GM21737 (cell line): ENCODE data around the gene DPYD.

Experiments used
- ATAC-seq: cut with Tn5 transposase; IDR thresholded peaks from one replicate; pipeline ENCODE4 v1.9.1; 2021; ENCODE audit warnings: mild to moderate bottlenecking, moderate library complexity; ENCODE audit not compliant: unreplicated experiment

DPYD gene

DNA sequence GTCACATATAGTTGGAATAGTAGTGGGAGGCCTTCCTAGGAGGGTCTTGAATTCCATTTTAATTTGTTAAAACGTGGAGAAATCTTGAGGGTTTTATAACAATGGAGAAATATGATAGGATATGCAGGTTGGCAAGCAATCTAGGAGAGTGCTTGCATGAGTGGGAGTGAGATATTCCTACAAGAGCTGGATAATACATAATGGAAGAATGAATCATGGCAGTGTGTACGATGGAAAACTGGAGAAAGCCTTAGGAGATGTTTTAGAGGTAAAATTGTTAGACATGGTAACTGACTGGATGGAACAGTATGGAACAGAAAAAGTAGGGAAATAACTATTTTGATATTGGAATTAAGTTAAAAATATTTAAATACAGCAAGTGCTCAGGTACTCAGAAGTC, 846.9 kb downstream of the DPYD start:
- no peak for ATAC-seq

DNA sequence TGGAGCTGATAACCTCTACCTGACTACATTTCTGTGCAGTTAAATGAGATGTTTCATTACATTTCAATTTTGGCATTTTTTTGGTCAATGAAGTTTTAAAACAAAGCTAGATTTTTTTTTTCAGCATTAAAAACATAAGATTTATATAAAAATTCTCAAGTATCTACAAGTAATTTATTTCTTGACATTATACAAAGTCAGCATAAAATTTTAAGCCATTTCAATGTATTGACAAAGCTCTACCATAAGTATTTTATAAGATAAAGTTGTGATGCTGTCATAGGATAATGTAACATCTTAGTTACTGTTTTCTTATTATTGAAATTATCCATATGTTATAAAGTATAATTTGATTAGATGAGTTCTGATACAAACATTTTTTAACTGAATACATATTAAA, 847.7 kb downstream of the DPYD start:
- no peak for ATAC-seq

DNA sequence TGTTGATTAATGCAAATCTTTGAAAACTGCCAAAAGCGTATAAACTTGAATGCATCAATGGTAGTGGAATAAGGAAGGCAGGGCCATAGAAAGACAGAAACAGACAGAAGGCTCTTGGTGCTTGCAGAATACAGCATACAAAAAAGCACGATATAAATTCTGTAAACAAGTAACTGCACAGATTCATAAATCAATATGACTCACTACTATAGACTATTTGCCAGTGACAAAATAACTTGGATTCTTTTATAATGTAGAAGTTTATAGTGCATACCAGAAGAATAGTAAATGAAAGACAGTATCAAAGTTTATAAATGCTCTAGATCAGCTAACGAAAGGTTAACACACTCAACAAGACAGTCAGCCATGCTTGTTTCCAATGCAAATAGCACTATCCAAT, 849.7 kb downstream of the DPYD start:
- no peak for ATAC-seq

DNA sequence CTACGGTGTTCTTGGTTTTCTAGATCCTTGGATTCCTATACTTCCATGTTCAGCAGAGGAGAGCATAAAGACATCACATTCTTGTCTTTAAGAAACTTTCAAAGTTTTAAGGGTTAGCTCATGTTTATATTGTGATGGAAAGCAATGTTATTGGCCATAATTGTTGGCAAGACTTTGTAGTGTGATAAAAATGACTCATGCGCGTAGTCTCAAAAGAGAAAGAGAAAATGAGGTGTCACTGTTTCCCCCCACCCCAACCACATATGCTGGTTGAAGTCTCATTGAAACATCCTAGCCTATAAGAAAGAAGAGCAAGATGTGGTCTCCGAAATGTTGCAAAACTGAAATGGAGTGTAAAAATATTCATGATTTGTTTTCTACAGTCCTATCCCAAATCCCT, 850.5 kb downstream of the DPYD start:
- ATAC-seq = no peak

DNA sequence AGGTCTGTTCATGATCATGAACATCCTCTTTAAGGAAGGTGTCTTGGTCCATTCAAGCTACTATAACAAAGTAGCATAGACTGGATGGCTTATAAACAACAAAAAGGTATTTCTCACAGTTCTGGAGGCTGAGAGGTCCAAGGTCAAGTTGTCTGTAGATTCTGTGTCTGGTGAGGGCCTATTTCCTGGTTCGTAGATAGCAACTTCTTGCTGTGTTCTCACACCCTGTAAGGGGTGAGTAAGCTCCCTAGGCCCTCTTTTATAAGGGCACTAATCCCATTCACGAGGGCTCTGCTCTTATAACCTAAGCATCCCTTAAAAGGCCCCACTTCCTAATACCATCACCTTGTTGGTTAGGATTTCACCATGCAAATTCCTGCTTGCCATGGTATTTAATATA, 851.5 kb downstream of the DPYD start:
- ATAC-seq = no peak

DNA sequence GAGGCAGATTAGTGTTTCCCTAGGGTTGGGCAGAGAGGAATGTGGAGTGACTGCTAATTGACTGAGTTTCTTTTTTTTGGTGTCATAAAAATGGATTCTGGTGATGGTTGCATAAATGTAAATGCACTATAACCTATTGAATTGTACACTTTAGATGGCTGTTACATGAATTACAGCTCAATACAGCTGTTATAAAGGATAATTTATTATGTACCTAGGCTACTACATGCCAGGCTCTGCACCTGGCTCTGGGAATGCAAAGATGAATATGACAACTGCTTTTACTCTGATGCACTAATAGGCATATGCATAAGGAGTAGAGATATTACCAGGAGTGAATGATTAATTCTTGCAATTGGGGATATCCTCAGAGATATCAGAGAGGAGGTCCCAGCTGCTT, 854.0 kb downstream of the DPYD start:
- ATAC-seq = no peak

DNA sequence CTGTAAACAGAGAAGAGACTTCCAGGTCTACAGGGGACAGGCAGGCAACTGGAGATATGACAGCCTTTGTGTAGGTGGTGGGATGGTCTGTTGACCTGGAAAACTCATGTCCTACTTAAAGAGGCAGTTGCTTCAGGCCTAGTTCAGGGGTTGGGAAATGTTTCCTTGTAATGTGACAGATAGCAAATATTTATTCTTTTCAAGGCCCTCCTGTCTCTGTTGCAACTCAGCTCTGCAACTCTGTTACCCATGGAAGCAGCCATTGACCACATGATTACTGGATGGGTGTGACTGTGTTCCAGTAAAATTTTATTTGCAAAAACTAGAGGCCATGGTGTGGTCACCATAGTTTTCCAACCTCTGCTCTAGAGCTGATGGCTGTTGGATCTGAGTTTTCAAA, 857.3 kb downstream of the DPYD start:
- no peak for ATAC-seq

DNA sequence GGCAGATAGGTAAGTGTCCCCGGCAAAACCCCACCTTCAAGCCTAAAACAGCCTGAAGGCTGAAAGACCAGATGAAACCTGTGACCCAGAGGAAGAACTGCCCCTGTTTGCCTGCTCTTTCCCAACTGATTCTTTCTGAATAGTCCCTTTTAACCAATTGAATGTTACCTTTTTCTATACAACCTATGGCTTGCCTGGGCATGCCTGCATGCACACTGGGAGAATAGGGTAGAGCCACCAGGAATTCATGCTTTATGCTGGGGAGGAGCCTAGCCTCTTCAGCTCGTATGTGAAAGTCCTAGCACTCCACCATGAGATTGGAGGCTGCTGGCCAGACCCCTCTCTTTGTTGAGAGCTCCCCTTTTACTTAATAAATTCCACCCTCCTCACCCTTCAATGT, 859.2 kb downstream of the DPYD start:
- no peak for ATAC-seq

DNA sequence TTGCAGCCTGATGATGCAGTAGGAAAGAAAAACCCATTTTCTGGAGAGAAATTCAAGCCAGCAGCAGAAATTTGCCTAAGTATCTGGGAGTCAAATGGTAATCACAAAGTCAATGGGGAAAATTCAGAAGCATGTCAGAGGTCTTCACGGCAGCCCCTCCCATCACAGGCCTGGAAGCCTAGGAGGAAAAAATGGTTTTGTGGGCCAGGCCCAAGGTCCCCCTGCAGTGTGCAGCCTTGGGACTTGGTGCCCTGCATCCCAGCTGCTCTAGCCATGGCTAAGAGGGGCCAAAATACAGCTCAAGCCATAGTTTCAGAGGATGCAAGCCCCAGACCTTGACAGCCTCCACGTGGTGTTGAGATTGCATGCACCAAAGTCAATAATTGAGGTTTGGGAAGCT, 864.4 kb downstream of the DPYD start:
- no peak for ATAC-seq

DNA sequence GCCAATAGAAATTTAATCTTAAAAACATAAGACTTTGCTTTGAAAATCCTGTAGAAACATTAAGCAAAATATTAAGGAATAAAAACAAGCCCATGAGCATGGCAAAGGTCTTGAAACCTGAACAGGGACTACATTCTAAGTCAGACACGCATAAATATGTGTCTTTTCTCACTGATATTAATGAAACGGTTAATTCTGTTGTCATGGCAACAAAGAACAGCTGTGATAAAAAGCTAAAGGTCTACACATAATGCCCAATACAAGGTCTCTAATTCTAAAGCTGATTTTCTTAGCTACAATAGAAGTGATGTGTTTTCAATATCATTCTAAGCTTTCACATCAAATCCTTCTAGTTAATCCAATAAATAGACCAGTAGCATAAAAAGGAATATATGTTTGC, 867.6 kb downstream of the DPYD start:
- no peak for ATAC-seq

DNA sequence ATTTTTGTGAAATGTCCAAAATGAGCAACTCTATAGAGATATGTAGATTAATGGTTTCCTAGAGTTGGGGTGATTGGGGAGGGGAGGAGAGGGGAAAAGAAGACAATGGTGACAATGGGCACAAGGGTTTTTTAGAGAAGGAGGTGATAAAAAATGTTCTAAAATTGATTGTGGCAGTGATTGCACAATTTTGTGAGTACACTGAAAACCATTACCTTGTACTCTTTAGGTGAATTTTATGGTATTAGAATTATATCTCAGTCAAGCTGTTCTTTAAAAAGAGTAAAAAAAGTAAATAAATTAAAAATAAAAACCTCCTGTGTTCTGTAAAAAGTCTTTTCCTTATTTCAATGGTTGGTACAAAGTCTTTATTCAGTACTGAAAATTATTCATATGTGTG, 869.0 kb downstream of the DPYD start:
- no peak for ATAC-seq

DNA sequence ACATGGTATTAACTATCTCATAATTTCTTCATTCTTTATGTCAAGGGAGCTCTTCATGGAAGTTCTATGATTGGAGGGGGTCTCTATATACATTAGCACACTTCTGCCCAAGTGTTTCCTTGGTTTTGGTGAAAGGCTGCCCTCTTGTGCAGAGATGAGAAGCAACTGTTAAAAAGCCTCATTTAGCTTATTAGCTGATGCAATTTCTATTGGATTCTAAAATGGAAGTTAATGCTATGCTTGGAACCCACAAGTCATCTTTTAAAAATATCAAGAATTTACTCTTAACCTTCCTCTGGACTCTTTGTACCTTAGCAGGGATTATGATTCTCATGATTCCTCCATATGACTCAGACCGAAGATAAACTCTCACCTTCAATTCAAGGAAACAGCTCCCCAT, 870.3 kb downstream of the DPYD start:
- ATAC-seq = no peak

DNA sequence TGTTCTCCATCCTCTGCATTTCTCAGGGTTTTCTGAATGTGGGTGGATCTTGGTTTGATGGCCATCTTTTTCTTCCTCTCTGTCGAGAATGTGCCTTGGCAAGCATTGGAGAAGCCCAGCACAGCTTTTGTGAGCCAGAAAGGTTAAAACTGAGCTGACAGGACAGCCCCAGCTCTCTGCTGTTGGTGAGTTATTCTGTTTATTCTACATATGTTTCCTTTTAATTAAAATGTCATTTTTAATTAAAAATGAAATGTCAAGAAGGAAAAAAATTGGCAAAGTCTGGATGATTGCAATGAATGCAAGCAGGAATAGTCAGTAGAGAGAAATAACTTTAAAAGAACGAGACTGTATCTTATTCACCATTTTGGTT, 873.4 kb downstream of the DPYD start:
- ATAC-seq = no peak

DNA sequence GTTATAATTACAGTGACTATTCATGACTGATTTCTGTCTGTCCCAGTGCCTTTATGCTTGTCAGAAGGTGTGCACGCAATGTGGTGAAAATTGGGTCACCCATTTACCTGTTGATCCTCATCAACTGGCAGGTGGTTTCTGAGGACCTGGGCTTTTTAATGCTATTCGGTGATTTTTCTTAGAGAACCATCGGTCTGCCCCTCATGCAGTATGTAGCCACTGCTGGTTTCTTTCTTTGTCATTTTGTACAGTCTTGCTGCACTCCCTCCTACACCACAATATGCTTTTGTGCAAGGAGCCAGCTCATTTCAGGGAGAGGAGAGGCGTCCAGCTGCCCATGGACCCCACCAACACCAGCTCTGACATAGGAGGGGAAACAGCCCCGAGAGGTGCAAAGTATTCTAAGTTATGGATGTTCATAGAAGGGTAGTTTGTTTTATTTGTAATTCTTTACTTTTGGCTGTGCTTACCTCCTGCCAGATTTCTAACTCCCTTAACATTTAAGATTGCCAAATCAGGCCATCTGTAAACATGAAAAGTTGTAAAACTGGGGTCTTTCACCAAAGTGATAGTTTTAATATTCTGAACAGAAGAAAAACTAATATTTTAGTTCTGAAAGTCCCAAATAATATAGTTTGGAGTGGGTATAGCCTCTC, 873.9 kb downstream of the DPYD start:
- no peak for ATAC-seq

DNA sequence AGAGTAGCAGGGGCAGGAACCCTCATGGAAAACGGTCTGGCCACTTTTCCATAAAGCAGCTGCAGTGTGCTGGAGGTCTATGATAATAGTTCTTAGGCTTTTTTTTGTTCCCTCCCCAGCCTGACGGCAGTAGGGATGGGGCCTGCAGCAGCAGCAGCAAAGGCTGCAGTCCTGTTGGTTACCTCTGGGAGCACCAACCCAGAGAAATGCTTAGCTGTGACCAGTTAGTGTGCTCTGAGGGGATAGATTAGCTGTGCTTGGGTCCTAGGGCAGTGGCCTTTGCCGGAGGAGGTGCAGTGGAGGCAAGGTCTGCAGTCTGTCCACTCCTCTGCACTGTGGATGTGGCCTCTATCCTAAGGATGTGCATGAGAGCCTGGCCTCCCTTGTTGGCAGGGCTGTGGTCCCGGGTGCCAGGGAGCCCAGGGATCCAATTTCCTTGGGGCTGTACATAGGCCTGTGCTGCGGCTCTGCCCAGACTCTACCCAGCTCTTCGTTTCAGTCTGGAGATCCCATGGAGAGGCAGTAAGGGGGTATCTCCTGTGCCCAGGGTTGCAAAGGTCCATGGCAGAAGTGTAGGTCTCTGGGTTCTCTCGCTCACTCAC, 876.6 kb downstream of the DPYD start:
- ATAC-seq = no peak

DNA sequence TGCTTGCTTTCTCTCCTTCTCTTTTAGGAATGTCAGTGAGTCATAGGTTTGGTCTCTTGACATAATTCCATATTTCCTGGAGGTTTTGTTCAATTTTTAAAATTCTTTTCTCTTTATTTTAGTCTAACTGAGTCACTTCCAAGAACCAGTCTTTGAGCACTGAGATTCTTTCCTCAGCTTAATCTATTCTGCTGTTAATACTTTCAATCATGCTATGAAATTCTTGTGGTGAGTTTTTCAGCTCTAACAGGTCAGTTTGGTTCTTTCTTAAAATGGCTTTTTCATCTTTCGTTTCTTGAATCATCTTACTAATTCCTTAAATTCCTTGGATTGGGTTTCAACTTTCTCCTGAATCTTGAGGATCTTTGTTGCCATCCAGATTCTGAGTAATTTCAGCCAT, 878.3 kb downstream of the DPYD start:
- no peak for ATAC-seq

DNA sequence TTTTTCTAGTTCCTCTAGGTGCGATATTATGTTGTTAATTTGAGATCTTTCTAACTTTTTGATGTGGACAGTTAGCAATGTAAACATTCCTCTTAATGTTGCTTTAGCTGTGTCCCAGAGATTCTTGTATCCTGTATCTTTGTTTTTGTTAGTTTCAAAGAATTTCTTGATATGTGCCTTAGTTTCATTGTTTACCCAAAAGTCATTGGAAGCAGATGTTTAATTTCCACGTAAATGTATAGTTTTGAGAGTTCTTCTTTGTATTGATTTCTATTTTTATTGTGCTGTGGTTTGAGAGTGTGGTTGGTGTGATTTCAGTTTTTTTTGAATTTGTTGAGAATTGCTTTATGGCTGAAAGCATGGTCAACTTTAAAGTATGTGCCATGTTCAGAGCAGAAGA, 879.8 kb downstream of the DPYD start:
- ATAC-seq = no peak

DNA sequence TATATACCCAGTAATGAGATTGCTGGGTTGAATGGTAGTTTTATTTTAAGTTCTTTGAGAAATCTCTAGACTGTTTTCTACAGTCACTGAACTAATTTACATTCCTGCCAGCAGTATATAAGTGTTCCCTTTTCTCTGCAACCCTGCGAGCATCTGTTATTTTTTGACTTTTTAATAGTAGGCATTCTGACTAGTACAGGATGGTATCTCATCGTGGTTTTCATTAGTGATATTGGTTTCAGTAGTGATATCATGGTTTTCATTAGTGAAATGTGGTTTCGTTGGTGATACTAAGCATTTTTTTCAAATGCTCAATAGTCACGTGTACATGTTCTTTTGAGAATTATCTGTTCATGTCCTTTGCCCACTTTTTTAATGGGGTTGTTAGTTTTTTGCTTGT, 882.4 kb downstream of the DPYD start:
- no peak for ATAC-seq

DNA sequence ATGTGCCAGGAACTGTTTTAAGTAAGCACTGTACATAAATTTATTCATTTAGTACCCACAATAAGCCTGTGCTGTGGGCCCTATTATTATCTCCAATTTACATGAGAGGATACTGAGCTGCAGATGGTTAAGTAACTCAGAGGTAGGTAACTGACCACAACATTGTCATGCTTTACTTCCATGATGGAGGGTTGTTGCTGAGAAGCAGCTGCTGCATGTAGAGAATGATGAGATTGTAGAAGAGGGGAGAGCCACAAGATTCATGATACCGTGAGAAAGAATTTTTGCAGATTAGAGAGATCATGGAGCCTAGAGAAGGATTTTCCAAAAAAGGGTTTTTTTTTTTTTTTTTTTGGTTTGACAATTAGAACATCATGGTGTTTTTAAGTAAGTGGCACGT, 886.2 kb downstream of the DPYD start:
- ATAC-seq = no peak

DNA sequence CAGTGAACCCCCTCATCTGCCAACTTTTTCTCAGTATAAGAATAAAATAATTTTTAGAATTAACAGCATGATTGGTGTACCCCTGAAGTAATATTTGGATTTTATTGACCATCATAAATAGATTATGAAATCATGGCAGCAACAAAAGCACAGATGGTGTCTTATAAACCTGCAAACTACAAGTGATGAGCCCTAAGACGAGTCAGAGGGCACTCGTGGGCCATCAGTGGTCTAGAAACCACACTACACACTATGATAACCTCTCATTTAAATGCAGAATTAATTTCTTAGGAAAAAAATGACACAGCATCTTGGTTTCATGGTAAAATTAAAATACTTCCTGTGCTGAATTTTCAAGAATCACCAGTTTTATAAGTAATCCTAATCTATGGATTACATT, 886.9 kb downstream of the DPYD start:
- no peak for ATAC-seq
